ENCODE measurements around the gene PTCD1.
"Not testable (repeated sequence)": the region's sequence is repeated elsewhere in the genome, so short reads cannot be mapped to it uniquely, and the experiment has no call there.

Gene PTCD1

GRCh38 chr7:99448855-99449254 is 10.3 kb upstream of the PTCD1 start:
- DNase-seq, result no peak

GRCh38 chr7:99447943-99448342 is 9.3 kb upstream of the PTCD1 start:
- no peak for DNase-seq

- no peak for DNase-seq
These were observed 7.5 kb upstream of the PTCD1 start for GRCh38 chr7:99446096-99446495.

GRCh38 chr7:99440195-99440594 is 1.6 kb upstream of the PTCD1 start:
- no peak for DNase-seq

- DNase-seq, result no peak
These were observed 539 bp downstream of the PTCD1 start for GRCh38 chr7:99437946-99438572.

GRCh38 chr7:99433158-99433557 is 5.4 kb downstream of the PTCD1 start:
- no peak for DNase-seq

- not testable (repeated sequence) for DNase-seq
These were observed 6.7 kb downstream of the PTCD1 start for GRCh38 chr7:99431756-99432540.

GRCh38 chr7:99429756-99430155 is 8.8 kb downstream of the PTCD1 start:
- no peak for DNase-seq

- DNase-seq, result no peak
These were observed 9.5 kb downstream of the PTCD1 start for GRCh38 chr7:99428972-99429566.

- DNase-seq, result no peak
These were observed 13.5 kb downstream of the PTCD1 start for GRCh38 chr7:99424932-99425730.

- DNase-seq, result no peak
These were observed 16.0 kb downstream of the PTCD1 start for GRCh38 chr7:99422625-99423024.

- DNase-seq, result no peak
These were observed 16.4 kb downstream of the PTCD1 start for GRCh38 chr7:99422186-99422585.

- DNase-seq, result no peak
These were observed 17.6 kb downstream of the PTCD1 start for GRCh38 chr7:99420986-99421385.

- DNase-seq, result no peak
These were observed 18.4 kb downstream of the PTCD1 start for GRCh38 chr7:99420213-99420612.

GRCh38 chr7:99419323-99420021 is 19.1 kb downstream of the PTCD1 start:
- DNase-seq, result no peak

- no peak for DNase-seq
These were observed 20.3 kb downstream of the PTCD1 start for GRCh38 chr7:99418260-99418659.

GRCh38 chr7:99415513-99416127 is 23.0 kb downstream of the PTCD1 start:
- DNase-seq, result peak; percentile 41

GRCh38 chr7:99410635-99411034 is 28.0 kb downstream of the PTCD1 start:
- DNase-seq, result no peak

- DNase-seq, result no peak
These were observed 28.8 kb downstream of the PTCD1 start for GRCh38 chr7:99409806-99410205.

GRCh38 chr7:99409192-99409572 is 29.4 kb downstream of the PTCD1 start:
- DNase-seq, result no peak

GRCh38 chr7:99408379-99409191 is 30.0 kb downstream of the PTCD1 start, which contains the start of the genes BUD31 and PDAP1:
TSS of gene BUD31 (plus strand) at chr7:99408969. CDS start at chr7:99411093, 2,124 bp downstream.
TSS of gene PDAP1 (minus strand) at chr7:99408597. CDS start at chr7:99408548, 49 bp downstream.
- peak; percentile 90 for DNase-seq

Measured in DMS 273 treated with DMSO at 0.1 percent for 48 hours (cell line).